ENCODE data around the gene MED28.

The MED28 gene

DNA sequence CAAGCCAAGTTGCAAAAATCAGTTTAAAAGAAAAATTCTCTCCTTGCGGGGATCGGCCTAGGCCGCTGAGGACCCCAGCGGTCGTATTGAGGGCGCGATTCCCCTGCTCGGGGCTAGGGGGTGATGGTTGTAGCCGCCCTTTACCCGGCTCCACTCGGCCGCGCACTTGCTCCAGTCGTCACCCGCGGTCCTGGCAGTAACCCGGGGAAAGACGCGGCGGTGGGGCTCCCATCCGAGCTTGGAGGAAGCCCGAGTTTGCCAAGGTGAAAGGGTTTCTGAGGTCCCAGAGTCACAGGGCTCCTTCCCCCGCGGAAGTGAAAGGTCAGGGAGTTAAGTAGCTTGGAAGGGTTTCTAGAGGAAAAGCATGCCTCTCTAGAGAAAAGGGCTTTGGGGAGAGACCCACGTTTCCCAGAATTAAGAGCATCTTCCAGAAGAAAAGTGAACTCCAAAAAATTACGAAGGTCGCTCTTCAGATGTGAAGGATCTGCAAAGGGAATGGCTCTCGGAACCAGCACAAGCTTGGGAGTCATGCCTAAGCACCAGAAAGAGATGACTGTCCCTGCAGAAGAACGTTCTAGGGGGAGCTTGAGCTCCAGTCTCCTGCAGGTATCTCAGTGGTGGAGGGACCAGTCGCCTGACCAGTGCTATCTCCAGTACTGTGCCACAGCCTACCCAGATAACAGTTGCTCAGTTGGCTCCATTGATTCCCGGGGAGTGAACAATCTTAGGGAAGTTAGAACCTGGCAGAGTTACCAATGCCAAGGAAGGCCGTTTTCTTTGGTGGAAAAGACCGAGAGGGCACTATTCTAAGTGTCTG, 36.6 kb upstream of the MED28 start:
- TF ChIP-seq, protein P1, sequence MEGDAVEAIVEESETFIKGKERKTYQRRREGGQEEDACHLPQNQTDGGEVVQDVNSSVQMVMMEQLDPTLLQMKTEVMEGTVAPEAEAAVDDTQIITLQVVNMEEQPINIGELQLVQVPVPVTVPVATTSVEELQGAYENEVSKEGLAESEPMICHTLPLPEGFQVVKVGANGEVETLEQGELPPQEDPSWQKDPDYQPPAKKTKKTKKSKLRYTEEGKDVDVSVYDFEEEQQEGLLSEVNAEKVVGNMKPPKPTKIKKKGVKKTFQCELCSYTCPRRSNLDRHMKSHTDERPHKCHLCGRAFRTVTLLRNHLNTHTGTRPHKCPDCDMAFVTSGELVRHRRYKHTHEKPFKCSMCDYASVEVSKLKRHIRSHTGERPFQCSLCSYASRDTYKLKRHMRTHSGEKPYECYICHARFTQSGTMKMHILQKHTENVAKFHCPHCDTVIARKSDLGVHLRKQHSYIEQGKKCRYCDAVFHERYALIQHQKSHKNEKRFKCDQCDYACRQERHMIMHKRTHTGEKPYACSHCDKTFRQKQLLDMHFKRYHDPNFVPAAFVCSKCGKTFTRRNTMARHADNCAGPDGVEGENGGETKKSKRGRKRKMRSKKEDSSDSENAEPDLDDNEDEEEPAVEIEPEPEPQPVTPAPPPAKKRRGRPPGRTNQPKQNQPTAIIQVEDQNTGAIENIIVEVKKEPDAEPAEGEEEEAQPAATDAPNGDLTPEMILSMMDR (conservative IDR thresholded peaks at IDR 0.05; ENCODE audit: low read depth): no peak
- POLR2A ChIA-PET (ENCODE audit: low non-redundant PET): no interaction called here
- peak overlapping the region; percentile 84 for H3K27ac ChIP-seq
- DNase-seq (ENCODE audit: low spot score): no peak
- CTCF ChIA-PET: no interaction called here

DNA sequence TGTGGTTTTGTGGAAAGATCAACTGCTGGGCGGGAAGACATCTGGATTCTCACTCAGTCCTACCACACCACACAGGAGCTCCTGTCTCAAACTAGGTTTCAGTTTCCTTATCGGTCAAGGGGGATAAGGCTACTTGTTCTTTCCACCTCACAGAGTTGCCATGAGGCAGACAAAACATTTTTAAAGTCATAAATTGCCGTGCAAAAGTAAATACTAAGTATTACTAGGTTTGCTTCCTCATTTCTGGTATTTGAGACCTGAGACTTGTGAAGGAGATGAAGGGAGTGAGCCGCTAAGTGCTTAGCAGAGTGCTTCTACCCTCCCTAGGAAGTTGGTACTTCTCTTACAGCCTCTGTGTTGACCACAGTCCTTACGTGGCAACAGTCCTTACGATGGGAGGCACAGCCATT, 36.0 kb upstream of the MED28 start:
- no peak for DNase-seq (ENCODE audit: low spot score)
- H3K27ac ChIP-seq: peak overlapping the region; percentile 84
- ChIA-PET CTCF (no interaction called here), POLR2A (ENCODE audit: low non-redundant PET) (no interaction called here)
- TF ChIP-seq, protein P1 (conservative IDR thresholded peaks at IDR 0.05; ENCODE audit: low read depth): no peak

DNA sequence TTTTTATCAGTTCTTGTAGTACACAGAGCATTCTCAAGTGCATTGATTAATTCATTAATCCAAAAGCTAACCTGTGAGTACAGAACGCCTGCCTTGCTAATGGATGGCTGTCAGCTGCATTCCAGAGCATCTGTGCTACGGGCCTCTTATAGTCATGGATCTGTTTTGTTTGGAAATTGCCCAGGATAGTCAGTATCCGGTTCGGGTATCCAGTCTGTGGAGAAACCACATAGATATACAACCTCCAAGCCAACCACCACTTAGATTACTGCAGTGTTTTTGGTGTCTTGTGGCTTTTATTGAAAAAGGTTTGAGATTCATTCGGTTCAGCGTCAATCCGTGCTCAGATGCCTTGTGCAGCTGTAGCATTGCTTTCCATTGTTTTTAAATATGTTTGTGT, 33.5 kb upstream of the MED28 start:
- POLR2A ChIA-PET (ENCODE audit: low non-redundant PET): no interaction called here
- H3K27ac ChIP-seq: no peak overlapping the region

DNA sequence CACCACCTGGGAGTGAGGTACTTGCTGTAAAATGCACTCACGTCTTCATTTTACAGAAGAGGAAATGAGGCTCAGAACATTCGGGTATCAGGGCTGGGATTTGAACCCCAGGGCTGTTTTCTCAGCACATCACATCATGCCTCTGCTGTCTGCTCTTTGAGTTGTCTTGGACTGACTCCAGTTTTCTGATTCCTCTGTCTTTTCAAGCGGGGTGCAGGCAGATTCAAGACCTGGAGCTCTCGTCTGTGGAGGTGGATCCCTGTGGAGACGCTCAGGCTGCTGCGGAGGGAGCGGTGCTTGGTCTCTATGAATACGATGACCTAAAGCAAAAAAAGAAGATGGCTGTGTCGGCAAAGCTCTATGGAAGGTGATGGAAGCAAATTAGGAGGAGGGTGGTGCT, 31.2 kb upstream of the MED28 start:
- ChIA-PET POLR2A (ENCODE audit: low non-redundant PET) (no interaction called here), CTCF (no interaction called here)
- DNase-seq (ENCODE audit: low spot score): no peak
- TF ChIP-seq, protein P1 (conservative IDR thresholded peaks at IDR 0.05; ENCODE audit: low read depth): no peak
- H3K27ac ChIP-seq: no peak overlapping the region

More for the DNA sequence above, 33.5 kb upstream of the MED28 start:
- CTCF ChIA-PET: no interaction called here
- DNase-seq (ENCODE audit: low spot score): no peak
- TF ChIP-seq, protein P1 (conservative IDR thresholded peaks at IDR 0.05; ENCODE audit: low read depth): no peak

DNA sequence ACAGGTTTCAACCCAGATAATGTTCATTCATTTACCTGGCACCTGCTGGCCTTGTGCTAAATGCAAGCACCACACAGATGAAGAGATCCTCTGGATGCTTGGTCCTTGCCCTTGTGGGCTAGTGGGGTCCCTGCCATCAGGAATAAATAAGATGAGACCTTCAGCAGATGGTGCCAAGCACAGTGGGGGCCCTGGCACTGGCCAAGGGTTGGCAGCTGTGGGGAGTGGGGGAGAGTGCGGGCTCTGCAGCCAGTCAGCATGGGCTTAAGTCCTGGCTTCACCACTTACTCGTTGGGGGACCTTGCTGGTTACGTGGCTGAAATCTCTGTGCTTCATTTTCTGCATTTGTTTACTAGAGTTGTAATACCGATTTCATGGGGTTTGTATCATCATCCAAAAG, 30.5 kb upstream of the MED28 start:
- DNase-seq (ENCODE audit: low spot score): no peak
- POLR2A ChIA-PET (ENCODE audit: low non-redundant PET): no interaction called here
- TF ChIP-seq, protein P1 (conservative IDR thresholded peaks at IDR 0.05; ENCODE audit: low read depth): no peak
- CTCF ChIA-PET: no interaction called here
- H3K27ac ChIP-seq: no peak overlapping the region

DNA sequence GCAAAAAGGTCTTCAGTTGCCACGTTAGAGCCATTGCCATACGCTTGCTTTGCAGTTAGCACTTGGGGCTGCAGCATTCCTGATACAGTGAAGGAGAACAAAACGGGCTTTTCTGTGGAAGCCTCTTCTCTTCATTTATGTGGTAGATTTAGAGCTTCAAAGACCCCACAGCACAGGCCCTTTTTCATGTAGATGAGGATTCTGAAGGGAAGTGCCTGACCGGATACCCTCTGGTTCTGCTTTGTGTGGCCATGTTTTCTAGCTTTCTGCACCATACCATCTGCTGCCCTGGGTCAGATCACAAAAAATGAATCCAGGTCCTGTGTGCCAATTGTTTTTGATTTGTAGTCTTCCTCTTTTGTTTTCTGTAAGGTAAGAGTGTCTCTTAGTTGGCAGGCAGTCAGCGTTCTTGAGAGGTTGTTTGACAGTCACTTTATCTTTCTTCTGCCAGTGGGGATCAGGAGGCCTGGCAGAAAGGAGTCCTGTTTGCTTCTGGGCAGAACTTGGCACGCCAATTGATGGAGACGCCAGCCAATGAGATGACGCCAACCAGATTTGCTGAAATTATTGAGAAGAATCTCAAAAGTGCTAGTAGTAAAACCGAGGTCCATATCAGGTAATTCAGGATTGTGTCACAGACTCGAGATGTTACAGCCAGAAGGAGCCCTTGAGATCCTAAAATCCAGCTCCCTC, 29.8 kb upstream of the MED28 start:
- POLR2A ChIA-PET (ENCODE audit: low non-redundant PET): no interaction called here
- DNase-seq (ENCODE audit: low spot score): no peak
- no peak overlapping the region for H3K27ac ChIP-seq
- TF ChIP-seq, protein P1 (conservative IDR thresholded peaks at IDR 0.05; ENCODE audit: low read depth): no peak
- CTCF ChIA-PET: no interaction called here
